Right renal cortex interstitium (tissue), 3 donors: ENCODE data around the gene CRYAB. TPM values are rescaled to one million over a fixed set of nuclear protein-coding genes. Genes with fewer than 3 reads are reported as not detected.
"Not testable (repeated sequence)": the region's sequence is repeated elsewhere in the genome, so short reads cannot be mapped to it uniquely, and the experiment has no call there.

ENCODE experiments used
- DNase-seq, 3 donors: peaks; one replicate each; pipeline ENCODE4 v3.0.0-alpha.2; 2013; ENCODE audit warnings: low read depth in 3 of 3, low spot score in 2 of 3
- polyA plus RNA-seq, 3 donors: library from polyadenylated mRNA; unstranded; fragments of 120-200 nt; gene quantifications; one replicate each; pipeline ENCODE4 v1.2.1, GENCODE V29; 2013; ENCODE audit not compliant: insufficient read length in 3 of 3

The CRYAB gene
- polyA plus RNA-seq, 3 donors, result 52.8 to 63.8 (median 58.6) TPM

DNA sequence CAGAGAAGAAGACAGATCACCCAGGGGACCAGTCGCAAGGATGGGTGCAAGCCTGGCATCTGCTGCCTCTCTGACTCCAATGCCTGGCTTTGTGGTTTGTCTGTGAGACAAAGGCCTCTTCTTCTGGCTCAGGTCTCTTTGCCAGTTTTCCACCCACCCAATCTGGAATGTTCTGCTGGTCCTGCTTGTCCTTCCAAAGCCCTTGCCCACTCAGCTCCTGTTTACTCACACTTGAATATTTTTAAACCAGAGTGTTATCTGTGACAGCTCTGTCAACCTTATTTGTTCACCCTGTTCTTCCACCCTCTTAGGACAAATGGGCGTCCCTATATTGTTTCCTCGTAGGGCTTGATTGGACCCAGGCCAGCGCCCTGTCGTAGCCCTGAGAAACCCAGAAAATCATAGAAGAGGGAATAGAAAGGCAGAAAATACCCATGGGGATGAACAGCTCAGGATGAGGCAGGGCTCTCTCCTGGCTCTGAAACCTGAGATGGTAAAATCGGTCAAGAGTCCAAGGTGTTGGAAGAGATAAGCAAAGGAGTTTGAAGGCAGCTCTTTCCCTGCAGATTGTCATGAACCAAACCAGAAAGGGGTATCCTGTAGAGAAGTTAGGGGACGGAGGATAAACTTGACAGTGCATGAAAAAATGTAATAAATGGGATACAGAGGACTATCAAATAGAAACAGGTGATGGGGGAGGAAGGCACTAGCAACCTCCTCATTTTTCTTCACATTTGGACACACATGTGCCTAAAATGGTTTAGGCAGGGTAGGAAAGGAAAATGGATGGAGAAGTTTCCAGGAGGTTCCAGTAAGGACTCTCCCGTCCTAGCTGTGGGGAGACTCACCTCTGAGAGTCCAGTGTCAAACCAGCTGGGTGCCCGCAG is 651 bp downstream of the CRYAB start:
- DNase-seq, result no peak

DNA sequence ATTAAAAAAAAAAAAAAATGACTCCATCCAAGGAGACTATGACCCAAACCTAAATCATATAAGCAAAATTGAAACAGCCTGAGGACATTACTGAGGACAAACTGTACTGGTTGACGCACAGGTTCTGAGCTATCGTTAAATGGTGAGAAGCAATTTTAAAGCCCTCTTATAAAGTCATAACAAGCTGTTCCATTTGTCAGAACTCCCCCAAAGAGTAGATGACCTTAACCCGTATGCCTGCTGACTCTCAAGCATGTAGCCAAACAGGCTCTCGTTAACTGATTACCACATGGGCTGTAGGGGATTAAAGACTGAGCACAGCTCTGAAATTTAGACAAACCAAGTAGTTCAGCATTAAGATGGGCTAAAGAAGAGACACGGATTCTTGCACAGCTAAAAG is 2.2 kb downstream of the CRYAB start:
- no peak for DNase-seq

DNA sequence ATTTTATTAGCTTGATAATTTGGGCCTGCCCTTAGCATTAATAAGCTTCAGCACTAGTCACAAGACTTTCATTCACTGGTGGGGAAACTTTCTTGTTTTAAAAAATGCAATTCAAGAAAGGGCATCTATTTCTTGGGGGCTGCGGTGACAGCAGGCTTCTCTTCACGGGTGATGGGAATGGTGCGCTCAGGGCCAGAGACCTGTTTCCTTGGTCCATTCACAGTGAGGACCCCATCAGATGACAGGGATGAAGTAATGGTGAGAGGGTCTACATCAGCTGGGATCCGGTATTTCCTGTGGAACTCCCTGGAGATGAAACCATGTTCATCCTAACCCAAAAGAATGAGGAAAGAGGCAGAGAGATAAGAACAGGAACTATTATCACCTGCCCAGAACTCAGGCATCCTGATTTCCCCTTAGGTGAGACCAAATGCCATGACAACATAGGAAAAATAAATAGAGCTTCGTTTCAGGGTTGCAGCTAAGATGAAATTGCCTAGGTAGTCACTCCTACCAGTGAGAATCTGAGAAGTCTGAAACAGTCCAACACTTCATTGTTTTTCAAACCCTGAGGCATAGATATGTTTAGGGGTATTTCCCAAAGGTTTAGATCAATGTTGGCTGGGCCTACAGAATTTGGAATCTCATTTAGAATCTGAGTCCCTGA is 2.8 kb downstream of the CRYAB start:
- no peak for DNase-seq

DNA sequence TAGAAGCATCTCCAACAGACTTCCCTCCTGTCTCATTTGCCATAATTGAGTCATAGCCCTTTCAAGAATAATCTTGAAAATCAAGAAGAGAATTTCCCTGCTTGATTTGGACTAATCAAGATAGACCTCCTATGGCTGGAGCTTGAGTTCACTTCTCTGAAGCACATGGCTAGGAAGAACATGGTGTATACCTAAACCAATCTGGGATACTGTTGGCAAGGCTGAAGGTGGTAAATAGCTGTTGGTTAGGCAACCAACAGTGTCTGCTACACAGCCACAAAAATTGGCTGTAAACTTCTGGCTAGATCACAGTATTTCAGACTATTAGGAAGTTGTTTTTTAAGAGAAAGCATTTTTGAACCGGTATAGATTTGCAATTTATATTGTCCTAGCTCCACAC is 4.9 kb downstream of the CRYAB start:
- no peak for DNase-seq

DNA sequence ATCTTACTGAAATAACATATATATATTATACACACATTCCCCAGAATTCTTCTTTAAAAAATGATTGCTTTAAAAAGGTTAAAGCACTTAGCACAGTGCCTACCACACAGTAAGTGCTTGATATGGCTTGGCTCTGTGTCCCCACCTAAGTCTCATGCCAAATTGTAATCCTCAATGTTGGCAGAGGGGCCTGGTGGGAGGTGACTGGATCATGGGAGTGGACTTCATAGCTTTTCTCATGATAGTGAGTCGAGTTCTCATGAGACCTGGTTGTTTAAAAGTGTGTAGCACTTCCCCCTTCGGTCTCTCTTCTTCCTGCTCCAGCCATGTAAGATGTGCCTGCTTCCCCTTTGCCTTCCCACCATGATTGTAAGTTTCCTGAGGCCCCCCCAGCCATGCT is 6.2 kb downstream of the CRYAB start:
- no peak for DNase-seq

DNA sequence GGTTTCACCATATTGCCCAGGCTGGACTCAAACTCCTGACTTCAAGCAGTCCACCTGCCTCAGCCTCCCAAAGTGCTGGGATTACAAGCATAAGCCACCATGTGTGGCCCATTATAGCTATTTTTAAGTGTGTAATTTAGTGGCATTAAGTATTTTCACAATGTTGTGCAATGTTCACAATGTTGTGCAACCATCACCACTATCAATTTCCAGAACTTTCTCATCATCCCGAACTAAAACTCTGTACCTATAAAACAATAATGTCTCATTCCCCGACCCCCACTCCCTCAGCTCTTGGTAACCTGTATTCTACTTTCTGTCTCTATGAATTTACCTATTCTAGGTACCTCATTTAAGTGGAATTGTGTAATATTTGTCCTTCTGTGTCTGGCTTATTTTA is 24.7 kb downstream of the CRYAB start:
- no peak for DNase-seq

DNA sequence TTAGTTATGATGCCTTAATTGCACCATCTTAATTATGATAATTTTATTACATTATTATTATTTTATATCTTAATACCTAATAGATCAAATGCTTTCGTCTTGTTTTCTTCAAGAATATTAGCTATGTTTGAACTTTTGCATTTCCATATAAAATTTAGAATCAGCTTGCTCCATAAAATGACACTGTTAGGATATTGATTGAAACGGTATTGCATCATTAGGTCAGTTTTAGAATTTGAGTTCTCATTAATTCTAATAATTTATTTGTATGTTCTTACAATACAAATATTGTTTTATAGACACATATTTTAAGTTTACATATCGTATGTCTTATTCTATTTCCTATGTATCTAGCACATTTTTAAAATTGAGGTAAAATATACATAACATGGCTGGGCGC is 25.5 kb downstream of the CRYAB start:
- no peak for DNase-seq

DNA sequence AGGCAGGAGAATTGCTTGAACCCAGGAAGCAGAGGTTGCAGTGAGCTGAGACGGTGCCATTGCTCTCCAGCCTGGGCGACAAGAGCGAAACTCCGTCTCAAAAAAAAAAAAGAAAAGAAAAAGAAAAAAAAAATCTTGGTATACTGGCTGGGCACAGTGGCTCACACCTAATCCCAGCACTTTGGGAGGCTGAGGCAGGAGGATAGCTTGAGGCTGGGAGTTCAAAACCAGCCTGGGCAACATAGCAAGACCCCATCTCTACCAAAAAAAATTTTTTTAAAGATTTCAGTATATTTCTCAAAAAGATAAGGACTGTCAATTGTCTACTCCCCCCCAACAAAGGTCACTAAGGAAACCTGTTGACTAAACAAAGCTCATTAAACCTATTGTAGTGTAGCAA is 26.5 kb downstream of the CRYAB start:
- not testable (repeated sequence) for DNase-seq

DNA sequence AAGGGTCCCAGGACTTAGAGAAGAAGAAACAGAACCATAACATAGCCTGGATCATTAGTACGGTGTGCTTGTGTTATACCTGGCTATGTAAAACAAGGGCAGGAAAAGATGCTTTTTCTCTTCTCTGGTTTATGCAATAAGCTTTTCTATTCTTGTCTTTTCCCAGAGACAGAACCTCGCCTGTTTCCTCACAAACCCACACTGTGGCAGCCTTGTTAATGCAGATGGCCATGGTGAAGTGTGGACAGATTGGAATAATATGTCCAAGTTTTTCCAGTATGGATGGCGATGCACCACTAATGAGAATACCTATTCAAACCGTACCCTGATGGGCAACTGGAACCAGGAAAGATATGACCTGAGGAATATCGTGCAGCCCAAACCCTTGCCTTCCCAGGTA is 29.4 kb downstream of the CRYAB start:
- no peak for DNase-seq

DNA sequence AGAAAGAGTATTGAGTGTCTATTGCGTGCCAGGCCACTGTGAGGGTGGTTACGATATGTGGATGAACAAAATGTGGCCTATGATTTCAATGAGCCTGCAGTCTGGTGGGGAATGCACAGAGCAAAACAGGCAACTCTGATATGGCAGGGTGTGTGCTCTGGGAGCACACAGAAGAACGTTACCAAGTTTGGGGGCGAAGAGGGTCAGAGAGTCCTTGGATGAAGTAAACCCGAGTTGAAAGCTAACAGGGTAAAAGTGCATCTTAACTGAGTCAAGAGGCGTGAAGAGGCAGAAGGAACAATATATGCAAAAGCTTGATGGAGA is 32.0 kb downstream of the CRYAB start:
- DNase-seq, result no peak

DNA sequence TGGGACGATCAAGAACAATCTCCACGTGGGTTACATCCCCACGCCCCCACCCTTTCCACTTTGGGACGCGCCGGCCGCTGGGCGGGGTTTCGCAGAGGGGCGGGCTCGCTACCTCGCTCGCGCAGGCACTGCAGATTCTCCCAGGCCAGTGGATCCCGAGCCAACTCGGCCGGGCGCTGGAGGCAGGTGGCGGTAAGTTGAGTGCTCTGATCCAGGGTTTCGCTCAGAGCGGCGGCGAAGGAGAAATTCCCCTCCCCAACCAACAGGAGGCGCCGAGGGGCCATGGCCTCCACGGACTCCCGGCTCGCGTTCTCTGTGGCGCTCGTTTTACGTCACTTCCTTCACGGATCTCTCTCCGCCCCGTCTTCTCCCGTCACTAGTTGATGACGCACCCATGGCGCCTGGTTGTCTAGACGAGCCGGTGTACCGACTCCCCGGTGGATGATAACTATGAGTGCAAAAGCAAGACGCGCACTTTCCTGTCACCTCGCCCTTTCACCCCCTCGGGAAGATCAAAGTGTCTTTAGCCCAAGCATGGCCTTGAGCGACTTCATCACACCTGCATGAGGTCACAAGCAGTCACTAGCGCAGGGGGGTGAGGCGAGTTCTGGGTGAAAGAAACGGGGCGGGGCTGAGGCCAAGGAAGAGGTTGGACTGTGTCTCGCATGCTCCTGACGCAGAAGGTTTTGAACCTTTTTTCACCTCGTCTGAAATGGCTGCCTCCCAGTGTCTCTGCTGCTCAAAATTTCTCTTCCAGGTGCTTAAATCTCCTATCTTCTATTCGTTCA is 32.5 kb downstream of the CRYAB start, which contains the start of the genes CFAP68 and FDXACB1:
Gene CFAP68 (plus strand): TSS at position 693 of the 788 bp plus-strand sequence. CDS start 20 bp downstream, at position 713.
Gene FDXACB1 (minus strand): TSS at position 317 of the 788 bp plus-strand sequence. CDS start 33 bp downstream, at position 284.
- DNase-seq, result peak; percentile 98 to 99 (median 98)

DNA sequence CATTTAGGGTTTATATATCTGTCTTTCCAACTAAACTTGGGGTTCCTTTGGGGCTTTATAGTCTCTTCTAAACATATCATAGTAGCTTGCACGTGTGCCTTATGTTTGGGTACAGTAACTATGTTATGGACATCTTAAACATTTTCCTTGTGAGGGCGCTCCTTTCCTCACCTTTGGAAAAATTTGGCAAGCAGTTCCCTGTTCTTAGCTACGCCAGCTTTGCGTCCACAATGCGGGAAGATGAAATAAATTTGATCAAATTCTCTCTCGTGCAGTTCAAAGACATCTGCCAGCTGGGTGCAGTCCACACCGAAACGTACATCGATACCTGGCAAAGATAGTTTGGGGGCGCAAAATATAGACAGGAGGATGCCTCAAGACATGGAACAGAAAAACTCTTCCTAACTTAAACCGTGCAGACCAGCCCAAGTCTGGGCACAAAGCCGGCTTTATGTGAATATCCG is 33.2 kb downstream of the CRYAB start:
- peak in 1 of 3 donors; percentile 20 for DNase-seq

DNA sequence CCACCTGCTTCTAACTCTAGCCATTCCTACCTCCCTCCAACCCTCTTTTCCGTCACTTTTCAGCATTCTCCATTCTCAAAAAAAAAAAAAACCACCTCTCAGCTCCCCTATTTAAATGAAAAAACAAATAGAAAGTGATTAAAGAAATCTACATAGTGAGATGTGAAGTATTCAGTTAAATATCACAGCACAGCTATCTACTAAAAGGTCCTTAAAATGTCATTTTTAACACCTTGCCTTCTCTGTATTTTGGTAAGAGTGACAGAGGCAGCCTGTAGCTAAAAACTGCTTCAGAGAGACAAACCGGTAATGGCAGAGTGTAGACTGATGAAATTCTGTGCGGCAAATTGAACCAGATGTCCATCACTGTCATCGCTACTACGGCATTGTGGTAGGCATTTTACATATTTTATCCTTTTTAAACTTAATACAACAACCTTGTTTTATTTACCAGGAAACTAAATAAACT is 39.8 kb downstream of the CRYAB start:
- no peak for DNase-seq

DNA sequence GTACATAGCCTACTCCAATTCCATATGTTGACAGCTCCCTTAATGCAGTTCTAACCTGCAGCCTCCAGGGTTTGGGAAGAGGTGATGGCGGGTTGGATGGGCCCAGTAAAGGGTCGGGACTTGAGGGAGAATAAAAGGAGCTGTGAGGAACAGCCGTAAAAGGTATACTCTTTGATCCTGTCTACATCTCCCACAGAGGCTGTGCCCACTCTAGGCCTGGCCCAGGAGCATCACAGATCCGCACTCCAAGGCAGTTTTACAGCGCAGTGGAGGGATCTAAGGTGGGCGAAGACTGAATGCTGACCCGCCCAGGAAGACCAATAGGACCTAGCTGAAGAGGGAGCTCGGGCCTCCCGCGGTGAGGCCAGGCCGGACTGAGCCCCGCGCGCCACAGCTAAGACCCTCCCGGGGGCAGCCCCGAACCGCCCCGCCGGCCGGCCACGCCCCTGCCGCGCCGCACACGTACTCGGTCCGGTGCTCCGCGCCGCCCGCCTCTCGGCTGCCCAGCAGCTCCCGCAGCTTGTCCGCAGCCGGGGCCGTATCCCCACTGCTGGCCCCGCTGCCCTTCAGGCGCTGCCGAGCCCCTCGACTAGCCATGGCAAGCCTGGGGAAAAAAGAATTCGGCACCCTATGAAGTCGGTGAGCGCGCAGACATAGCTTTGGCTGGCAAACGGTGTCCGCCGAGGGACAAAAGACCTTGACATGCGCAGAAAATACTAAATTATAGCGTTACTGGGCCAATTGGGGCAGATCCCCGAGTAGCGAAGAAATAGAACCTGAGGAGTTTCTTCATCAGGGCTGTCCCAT is 40.5 kb downstream of the CRYAB start, which contains the start of gene ALG9:
Gene ALG9 (minus strand): TSS at position 696 of the 807 bp plus-strand sequence. CDS start 99 bp downstream, at position 597.
- DNase-seq, result peak; percentile 70 to 78 (median 76)

DNA sequence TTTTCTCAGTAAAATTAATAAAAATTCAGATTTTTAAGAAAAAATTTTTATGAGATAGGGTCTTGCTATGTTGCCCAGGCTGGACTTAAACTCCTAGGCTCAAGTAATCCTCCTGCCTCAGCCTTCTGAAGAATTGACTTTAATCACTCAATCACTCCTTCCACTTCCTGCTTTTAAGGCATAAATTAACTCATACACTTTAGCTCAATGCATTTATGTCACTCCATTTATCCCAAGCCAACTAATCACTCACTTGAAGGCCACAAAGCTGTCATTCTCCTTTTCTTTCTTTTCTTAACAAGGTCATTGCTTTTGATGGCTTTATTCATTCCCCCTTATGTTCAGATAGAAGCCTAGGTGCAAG is 41.1 kb downstream of the CRYAB start:
- no peak for DNase-seq

DNA sequence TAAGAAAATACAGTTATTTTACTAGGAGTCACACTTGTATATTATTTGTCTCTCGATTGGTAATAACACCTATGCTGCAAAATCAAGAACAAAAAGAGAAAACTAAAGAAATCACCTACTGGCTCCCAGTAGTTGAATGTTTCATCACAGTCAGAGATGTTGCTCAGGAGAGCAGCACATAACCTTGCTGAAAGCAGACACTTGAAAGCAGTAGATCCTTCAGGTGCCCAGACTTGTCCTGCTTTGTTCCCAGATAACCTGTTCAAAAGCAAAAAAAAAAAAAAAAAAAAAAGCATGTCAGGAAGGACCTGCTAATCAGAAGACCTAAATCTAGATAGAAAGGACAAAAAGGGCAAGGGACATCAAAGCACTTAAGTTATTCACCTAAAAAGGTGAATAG is 41.5 kb downstream of the CRYAB start:
- DNase-seq, result no peak

DNA sequence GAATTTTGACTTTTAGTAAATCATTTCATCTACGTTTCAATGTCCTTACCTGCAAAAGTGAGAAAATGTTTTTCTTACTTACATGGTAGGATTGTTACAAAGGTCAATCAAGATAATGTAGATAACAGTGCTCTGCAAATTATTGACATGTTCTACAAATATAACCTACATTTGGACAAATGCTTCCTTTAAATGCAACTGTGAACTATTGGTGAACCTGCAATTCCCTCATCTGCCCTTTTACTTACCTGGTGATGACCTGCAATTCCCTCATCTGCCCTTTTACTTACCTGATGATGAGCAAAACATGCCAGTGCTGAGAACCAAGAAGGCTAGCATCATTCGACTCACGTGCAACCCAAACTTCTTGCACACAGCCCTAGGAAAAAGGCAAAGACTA is 51.3 kb downstream of the CRYAB start:
- DNase-seq, result no peak
